T-helper 2 cell (primary cell): ENCODE data around the gene HRK.

Experiments
- DNase-seq, 5 experiments: peaks; one replicate each; pipeline versions ENCODE4 v3.0.0 to v3.0.0-alpha.2; 2012 to 2022

HRK gene

DNA sequence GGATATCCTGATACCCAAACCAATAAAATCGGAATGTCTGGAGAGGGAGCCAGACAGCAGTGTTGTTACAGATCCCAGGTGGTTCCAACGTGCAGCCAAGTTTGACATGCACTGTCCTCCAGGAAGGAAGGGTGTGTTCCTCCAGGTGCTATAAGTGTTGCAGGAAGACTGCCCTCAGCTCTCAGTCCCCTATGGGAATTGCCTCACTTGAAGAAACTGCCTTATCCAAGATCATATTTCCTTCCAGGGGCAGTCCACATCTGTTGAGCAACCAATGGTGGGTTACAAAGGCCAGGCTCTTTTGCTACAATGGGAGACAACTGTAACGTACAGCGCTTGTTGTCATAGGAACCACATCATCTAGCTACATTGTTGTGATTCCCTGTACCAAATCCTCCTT is 16.2 kb upstream of the HRK start:
- no peak for DNase-seq

DNA sequence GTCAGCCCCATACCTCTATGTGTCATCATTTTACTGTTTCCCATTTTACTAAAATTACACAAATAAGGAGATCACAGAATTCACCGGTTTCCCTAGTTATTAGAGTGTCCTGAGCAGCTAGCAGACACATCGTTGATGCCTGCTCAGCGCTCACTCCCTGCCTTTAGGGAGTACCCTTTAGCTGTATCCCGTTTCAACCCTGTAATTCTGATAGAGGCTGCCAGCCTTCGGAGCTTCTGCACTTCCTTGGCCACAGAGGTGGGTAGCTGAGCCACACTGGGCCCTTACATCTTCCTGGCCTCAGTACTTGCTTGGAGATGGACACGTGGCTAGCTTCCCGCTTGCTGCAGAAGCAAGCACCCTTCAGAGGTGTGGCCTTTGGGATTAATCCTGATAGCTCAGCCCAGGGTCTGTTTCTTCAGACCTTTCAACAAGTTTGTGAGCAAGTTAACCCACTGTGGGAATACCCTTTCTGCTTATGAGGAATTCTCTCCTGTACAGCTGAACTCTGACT is 15.2 kb upstream of the HRK start:
- DNase-seq = no peak

DNA sequence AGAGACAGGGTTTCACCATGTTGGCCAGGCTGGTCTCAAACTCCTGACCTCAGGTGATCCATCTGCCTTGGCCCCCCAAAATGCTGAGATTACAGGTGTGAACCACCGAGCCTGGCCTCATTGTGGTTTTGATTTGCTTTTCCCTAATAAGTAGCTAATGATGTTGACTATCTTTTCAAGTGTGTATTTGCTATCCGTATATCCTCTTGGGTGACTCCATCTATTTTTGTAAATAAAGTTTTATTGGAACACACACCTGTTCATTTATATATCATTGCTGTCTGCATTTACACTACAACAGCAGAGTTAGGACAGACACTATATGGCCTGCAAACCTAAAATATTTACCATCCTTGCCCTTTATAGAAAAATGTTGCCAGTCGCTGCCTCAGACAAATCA is 13.7 kb upstream of the HRK start:
- DNase-seq = no peak

- DNase-seq = no peak
These were observed 11.3 kb upstream of the HRK start for GRCh38 chr12:116892349-116893140.

DNA sequence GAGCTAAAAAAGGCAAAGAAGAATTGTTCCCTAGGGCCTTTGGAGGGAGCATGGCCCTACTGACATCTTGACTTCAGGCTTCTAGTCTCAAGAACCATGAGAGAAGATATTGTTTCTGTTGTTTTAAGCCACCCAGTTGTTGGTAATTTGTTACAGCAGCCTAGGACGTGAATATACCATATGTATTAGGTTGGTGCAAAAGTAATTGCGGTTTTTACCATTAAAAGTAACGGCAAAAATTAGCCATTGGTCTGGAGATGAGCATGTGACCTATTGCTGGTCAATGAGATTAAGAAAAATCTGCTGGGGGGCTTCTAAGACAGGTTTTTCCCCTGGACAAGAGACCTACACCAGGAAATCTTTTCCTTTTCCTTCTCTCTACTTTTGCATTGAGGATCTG is 9.8 kb upstream of the HRK start:
- no peak for DNase-seq

- no peak for DNase-seq
These were observed 9.1 kb upstream of the HRK start for GRCh38 chr12:116890330-116890729.

GRCh38 chr12:116887897-116888296 is 6.7 kb upstream of the HRK start:
- DNase-seq = no peak

GRCh38 chr12:116887244-116887643 is 6.0 kb upstream of the HRK start:
- DNase-seq = no peak

DNA sequence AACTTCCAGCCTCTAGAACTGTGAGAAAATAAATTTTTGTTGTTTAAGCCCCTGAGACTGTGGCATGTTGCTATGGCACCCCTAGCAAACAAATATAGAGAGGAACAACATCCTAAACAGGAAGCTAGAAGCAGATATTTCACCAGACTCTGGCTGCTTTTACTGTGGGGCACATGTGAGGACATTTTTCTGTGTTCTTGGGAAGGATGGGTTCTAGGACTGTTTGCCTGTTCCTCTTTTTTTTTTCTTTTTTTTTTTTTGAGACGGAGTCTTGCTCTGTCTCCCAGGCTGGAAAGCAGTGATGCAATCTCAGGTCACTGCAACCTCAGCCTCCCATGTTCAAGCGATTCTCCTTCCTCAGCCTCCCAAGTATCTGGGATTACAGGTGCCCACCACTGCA is 4.2 kb upstream of the HRK start:
- DNase-seq = no peak

GRCh38 chr12:116884871-116885270 is 3.6 kb upstream of the HRK start:
- no peak for DNase-seq

GRCh38 chr12:116882742-116883141 is 1.5 kb upstream of the HRK start:
- DNase-seq = no peak

DNA sequence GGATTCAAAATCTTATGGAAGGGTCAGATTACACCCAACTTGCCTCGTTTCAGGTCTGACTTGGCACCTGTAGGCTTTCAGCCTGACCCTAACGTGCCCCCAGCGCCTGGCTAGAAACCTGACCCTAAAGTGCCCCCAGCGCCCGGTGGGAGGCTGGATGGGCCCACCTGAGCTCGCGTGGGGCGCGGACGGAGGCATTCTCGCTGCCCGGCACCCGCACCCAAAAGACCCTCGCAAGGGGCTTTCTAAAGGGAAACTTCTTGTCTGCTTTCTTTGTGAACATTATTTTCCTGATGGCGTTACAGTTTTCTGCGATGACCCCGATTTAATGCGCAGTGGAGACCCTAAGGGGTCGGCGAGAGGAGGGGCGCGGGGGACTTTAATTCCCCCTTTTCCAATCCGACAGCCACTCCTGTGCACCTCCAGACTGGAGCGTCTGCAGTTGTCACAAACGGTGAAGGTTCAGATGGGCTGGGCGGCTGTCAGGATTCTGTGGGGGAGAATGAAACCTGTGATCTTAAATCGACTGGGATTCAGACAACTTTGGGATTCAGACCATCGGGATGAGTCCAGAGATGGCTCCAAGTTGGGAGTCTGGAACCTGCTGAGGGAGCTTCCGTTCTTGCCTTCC is 751 bp upstream of the HRK start:
- no peak for DNase-seq

DNA sequence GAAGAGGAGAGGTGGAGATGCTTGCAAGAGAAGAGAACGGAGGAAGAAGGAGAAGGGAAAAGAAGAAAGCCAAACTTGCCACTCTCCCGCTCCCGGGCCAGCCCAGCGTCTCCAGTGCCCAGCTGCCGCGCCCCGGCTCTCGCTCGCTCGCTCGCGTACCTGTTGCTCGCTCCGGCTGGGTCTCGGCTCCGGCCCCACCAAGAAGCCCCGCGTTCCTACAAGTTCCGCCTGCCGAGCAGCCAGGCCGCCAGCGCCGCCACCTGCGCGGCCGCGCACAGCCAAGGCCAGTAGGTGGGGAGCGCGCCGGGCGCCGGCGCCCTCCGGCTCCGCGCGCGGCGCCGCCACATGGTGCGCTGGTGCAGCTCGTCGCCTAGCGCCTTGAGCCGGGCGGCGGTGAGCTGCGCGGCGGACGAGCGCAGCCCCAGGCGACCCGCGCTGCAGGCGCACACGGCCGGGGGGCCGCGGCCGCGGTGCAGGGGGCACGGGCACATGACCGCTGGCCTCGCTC is 370 bp downstream of the HRK start:
- DNase-seq = peak in 1 of 5 experiments; percentile 70

DNA sequence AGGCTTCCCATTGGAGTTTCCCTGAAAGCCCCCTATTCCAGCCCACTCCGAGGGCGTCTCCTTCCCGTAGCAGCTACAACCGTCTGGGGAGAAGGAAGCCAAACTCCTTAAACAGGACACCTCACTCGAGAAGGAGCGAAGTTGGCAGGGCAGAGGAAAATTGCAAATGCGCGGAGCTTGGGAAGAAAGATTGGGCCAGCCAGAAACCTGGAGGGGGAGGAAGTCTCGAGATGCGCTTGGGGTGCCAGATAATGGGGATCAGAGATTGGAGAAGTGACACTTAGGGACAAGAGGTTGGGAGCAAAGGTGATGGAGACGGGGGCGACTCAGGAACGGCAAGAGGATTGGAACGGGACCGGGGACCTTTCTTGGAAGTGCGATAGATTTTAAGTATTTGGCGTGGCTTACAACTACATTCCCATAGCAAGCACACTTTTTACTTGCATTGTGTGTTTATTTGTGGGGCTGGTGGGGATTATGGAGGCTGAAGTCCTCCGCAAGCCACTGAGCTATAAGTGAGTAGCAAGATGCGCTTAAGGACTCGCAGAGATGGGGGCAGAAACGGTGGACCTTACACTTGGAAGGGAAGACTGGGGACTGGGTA is 926 bp downstream of the HRK start:
- no peak for DNase-seq

DNA sequence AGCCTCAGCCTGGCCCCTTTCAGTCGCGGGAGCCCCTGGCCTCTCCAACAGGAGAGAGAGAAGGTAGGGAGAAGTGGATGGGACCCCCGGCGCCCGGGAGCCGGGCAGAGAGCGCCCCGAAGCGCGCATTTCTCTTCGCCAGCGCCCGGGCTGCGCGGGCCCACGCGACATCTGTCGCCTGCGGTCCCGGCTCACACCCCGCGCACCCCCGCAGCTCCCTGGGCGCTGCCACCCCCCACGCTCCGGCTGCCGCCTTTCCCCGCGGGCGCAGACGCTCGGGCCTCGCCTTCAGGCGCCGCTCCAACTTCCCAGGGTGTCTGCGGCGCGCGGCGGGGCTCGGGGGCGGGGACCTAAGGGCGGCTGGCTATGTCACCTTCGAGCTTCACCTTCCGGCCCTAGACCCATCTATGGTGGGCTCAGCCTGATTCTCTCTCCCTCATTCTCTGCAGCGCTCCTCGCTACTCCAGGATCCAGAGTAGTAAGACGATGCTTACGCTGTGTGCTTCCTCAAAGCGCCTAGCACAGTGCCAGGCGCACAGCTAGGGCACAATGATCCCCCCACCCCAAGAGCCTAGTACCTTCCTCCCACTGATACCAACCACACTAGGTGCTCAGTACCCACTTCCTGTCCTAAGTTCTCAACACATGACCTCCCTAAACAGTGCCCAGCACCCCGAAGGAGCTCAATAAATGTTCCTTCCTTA is 1.6 kb downstream of the HRK start:
- DNase-seq = no peak

GRCh38 chr12:116878567-116879508 is 2.4 kb downstream of the HRK start:
- DNase-seq = no peak

DNA sequence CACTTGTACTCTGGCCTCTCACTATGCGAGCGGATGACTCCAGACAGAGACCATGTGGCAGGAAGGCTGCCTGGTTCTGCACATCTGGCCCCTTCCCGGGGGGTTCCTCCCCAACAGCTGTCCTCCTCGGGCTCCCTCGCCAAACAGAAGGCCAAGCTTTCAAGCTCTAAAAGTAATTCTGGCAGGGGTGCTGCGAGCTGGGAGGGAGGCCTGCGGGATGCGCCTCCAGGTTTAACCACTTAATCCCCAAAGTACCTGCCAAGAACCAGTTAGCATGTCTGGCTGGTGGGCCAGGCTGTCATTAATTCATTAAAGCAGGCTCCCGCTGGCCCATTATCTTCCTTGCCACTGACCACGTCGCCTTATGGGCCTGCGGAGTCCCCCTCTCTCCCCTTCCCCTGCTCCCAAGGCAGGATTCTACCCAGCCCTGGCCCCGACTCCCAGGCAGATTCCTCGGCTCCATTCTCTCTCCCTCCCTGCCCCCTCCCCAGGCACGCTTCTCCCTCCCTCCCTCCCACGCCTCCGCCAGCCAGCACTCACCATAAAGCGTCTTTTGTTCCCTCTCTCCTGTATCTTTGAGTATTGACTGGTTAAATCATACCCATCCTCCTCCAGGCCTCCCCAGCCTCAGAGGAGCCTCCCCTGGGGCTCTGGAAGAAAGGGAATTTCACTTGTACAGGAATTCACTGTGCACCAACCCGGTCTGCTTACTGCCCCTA is 4.9 kb downstream of the HRK start:
- DNase-seq = no peak

- DNase-seq = no peak
These were observed 6.8 kb downstream of the HRK start for GRCh38 chr12:116874324-116874995.

DNA sequence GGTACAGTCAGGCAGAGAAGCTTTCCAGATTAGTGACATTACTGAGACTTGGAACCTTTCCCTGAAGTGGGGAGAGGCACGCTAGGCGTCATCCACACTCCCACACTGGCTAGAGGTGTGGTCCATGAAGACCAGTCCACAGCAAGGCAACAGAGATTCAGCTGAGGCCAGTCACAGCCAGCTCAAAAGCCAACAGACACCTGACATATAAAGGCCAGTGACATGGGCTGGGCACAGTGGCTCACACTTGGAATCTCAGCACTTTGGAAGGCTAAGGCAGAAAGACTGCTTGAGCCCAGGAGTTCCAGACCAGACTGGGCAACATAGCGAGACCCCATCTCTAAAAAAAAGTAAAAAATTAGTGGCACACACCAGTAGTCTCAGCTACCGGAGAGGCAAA is 10.9 kb downstream of the HRK start:
- no peak for DNase-seq

- DNase-seq = no peak
These were observed 13.7 kb downstream of the HRK start for GRCh38 chr12:116867523-116867922.
